ENCODE data around the gene TFAM.

The TFAM gene

DNA sequence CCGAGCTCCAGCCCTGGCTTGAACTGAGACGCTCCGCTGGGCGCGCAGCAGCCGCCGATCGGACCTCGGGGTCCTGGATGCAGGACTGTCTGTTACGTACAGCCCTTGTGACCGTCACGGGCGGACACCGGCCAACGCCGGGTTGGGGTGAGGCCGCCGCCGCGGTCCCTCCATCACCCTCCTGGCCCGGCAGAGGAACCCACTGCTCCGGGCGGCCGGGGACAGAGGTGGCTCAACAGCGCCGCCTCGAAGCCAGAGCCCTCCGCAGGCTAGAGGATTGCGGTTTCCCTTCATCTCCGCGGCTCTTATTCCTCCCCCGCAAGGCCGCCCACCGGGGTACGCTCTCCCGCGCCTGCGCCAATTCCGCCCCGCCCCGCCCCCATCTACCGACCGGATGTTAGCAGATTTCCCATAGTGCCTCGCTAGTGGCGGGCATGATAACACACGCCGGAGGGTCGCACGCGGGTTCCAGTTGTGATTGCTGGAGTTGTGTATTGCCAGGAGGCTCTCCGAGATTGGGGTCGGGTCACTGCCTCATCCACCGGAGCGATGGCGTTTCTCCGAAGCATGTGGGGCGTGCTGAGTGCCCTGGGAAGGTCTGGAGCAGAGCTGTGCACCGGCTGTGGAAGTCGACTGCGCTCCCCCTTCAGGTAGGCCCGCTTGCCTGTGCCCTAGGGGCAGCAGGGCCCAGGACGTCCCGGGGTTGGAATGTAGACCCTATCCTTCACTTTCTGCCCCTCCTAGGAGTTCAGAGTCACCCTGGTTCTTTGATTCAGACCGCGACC lies at the start of gene TFAM:
TFAM (plus strand) TSS at position 412 of the 785 bp plus-strand sequence; CDS start at position 550, 138 bp downstream.
- peak; percentile 96 for DNase-seq (ENCODE audit: low read depth)

GRCh38 chr10:58336242-58336641 lies 49.0 kb upstream of the TFAM start:
- DNase-seq (ENCODE audit: low read depth), result no peak

DNA sequence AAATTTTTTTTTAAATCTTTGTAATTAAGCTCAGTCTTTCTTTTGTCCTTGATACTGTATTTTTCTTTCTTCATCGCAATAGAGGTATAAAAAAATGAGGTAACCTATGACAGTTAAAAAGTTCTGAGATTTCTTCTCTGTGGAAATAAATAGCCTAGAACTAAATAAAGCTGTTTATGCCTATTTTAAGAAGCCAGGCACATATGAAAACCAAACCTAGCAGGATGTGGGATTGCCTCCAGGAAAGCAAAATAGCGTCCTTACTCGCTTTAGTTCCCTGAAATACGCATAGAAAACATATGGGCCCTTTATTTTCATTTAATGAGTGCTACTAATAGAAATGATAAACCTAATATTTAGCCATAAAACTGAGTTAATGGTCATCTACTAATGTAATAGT lies 43.8 kb upstream of the TFAM start:
- DNase-seq (ENCODE audit: low read depth), result no peak

DNA sequence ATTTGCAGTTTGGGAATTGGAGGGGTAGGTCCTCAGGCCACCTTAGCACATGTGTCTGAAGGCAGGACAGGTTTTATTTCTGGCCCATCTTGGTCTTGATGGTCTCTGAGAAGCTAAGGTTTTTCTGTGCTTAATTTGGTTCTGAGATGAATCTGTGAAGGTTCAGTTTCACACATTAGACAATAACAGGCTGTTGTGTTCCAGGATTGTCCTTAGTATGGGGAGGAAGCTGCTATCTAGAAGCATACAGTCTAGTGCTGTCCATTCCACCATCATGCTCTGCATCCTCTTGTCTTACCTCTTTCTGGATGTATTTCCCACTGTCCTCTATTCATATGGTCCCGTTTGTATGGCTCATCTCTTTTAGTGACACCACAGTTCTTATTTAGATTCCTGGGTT lies 43.3 kb upstream of the TFAM start:
- DNase-seq (ENCODE audit: low read depth), result no peak

GRCh38 chr10:58347967-58348366 lies 37.2 kb upstream of the TFAM start:
- no peak for DNase-seq (ENCODE audit: low read depth)

DNA sequence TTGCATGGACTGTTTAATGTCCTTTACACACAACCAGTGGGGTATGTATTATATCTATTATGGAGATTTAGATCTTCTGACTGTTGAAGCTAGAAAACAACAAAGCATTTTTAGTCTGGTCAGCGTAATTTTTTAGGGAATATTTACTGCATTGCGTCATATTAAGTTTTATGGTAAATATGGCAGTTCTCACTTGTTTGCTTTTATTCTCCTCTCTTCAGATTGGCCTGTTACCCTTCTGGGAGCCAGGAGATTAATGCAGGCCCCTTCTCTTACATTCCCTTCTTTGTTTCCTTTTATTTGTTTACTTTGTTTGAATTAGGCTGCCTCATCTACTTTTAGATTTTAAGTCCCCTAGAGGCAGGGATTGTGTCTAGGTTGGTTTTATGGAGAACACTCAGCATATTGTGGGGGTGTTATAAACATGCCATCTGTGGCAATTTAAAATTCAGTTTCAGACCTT lies 36.6 kb upstream of the TFAM start:
- no peak for DNase-seq (ENCODE audit: low read depth)

DNA sequence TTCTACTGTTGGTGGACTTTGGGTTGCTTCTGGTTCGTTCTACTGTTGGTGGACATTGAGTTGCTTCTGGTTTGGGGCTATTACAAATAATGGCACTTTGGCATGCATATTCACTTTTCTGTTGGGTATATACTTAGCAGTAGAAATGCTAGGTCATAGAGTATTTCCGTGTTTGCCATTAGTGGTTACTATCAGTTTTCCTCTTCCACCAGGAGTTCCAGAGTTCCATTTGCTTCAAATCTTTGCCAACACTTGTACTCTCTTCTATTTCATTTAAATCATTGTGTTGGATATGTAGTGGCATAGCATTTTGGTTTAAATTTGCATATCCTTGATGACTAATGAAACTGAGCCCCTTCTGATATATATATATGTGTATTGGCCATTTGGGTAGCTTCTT lies 35.2 kb upstream of the TFAM start:
- DNase-seq (ENCODE audit: low read depth), result no peak

DNA sequence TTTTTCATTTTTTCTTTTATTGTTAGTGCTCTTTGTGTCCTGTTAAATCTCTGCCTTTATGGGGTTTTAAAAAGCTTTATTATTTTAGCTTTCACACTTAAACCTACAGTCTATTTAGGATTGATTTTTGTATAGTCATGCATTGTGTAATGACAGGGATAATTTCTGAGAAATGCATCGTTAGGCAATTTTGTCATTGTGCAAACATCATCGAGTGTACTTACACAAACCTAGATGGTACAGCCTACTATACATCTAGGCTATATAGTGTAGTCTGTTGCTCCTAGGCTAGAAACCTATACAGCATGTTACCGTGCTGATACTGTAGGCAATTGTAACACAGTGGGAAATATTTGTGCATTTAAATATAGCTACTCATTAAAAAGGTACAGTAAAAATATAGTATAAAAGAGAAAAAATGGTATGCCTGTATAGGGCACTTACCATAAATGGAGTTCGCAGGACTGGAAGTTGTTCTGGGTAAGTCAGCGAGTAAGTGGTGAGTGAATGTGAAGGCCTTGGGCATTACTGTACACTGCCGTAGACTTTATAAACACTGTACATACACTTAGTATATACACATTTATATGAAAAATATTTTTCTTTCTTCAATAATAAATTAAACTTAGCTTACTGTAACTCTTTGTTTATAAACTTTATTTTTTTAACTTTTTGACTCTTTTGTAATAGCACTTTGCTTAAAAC lies 34.4 kb upstream of the TFAM start:
- no peak for DNase-seq (ENCODE audit: low read depth)

- DNase-seq (ENCODE audit: low read depth), result no peak
These were observed 33.3 kb upstream of the TFAM start for GRCh38 chr10:58351616-58352578.

- DNase-seq (ENCODE audit: low read depth), result no peak
These were observed 32.1 kb upstream of the TFAM start for GRCh38 chr10:58352956-58353610.

DNA sequence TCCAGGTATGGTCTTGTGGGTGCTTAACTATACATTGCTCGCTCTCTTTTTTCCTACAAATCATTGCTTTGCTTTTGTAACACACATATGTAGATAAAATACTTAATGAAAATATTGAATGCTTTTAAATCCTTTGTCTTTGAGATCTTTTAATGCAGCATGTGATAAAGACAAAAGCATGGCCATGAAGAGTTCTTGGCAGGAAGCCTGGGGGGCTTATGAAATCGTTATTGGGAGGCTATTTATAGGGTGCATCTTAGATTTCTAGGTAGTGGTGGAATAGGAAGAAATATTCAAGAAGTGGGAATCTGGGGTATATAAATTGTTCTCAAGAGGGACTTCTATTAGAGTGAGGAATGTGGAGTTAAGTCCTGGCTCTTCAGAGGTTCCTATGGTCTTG lies 28.5 kb upstream of the TFAM start:
- no peak for DNase-seq (ENCODE audit: low read depth)

DNA sequence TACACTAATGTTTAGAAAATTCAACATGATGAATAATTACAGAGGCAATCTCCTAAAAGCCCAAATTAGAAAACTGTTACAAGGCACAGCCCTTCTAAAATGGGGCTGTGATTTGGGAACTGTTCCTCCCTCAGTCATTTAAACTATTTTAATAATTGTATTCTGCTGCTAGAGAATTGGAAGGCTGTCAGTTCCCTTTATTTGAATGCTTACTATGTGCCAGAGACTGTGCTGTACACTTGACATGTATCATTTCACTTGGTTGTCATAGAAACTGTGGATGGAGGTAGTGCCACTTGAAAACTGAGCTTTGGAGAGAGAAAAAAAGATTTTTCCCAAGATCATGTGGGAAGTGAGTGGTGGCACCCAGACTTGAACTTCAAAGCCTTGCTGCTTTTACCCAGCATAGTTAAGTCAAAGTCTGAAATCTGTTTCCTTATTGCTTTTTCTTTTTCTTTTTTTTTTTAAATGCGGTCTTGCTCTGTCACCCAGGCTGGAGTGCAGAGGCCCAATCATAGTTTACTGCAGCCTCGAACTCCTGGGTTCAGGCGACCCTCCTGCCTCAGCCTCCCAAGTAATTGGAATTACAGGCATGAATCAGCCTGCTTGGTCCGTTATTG lies 26.8 kb upstream of the TFAM start:
- DNase-seq (ENCODE audit: low read depth), result no peak

- DNase-seq (ENCODE audit: low read depth), result no peak
These were observed 26.3 kb upstream of the TFAM start for GRCh38 chr10:58358947-58359346.

GRCh38 chr10:58359541-58359940 lies 25.7 kb upstream of the TFAM start:
- DNase-seq (ENCODE audit: low read depth), result no peak

- no peak for DNase-seq (ENCODE audit: low read depth)
These were observed 24.7 kb upstream of the TFAM start for GRCh38 chr10:58360412-58361004.

- DNase-seq (ENCODE audit: low read depth), result no peak
These were observed 23.9 kb upstream of the TFAM start for GRCh38 chr10:58361353-58361752.

GRCh38 chr10:58362027-58362789 lies 23.0 kb upstream of the TFAM start:
- DNase-seq (ENCODE audit: low read depth), result no peak

- no peak for DNase-seq (ENCODE audit: low read depth)
These were observed 18.1 kb upstream of the TFAM start for GRCh38 chr10:58367069-58367468.

- DNase-seq (ENCODE audit: low read depth), result no peak
These were observed 13.7 kb upstream of the TFAM start for GRCh38 chr10:58371473-58371872.
